Measurements from ENCODE around the gene C10orf90.

DNA sequence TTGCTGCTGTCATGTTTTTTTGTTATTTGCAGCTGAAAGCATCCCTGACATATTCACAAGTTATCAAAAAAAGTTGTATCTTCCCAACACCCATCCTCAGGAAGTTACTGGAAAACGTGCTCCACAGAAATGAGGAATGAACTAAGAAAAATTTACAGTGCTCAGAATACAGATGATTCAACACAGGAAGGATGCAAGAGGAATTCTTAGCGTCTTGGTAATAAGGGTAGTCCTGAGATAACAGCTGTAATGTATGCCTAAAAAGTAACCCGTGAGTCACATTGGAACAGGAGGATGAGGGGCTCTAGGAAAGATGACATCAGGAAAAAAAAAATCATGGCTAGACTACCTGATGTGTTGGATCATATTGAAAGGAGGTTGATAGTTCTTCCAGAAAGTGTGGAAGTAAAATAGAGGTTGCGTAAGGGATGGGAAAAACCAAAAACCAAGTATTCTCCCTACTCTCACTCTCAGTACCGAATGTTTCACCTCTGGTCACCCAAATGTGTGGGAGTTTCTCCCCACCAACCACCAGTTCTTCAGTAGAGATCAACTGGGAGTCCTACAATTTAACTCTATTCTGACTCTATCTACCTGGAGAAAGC is 286.1 kb downstream of the C10orf90 start:
- TF ChIP-seq, protein P1, sequence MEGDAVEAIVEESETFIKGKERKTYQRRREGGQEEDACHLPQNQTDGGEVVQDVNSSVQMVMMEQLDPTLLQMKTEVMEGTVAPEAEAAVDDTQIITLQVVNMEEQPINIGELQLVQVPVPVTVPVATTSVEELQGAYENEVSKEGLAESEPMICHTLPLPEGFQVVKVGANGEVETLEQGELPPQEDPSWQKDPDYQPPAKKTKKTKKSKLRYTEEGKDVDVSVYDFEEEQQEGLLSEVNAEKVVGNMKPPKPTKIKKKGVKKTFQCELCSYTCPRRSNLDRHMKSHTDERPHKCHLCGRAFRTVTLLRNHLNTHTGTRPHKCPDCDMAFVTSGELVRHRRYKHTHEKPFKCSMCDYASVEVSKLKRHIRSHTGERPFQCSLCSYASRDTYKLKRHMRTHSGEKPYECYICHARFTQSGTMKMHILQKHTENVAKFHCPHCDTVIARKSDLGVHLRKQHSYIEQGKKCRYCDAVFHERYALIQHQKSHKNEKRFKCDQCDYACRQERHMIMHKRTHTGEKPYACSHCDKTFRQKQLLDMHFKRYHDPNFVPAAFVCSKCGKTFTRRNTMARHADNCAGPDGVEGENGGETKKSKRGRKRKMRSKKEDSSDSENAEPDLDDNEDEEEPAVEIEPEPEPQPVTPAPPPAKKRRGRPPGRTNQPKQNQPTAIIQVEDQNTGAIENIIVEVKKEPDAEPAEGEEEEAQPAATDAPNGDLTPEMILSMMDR (IDR thresholded peaks at IDR 0.05; ENCODE audit: extremely low read depth in 1 of 2, insufficient read depth in 1 of 2, low read depth in 1 of 2, low read length in 2 of 2), result no peak
- TF ChIP-seq EZH2 (IDR thresholded peaks at IDR 0.05; ENCODE audit: borderline replicate concordance, low read depth, low read length, severe bottlenecking) (no peak), POLR2A (IDR thresholded peaks at IDR 0.05; ENCODE audit: low read depth, low read length) (no peak), JUN (IDR thresholded peaks at IDR 0.05; ENCODE audit: borderline replicate concordance, insufficient read depth, insufficient read length, low read depth) (no peak), GATA2 (IDR thresholded peaks at IDR 0.05; ENCODE audit: insufficient read depth, insufficient read length, low read depth, low read length) (peak; percentile 33)
